SKM-1 treated with dmso at 0.1 percent for 144 hours (cell line): ENCODE data around the gene MPI.

Experiments used
- DNase-seq: peaks from one replicate; lab custom pipeline; 2025; ENCODE audit not compliant: unreplicated experiment; lab: John Stamatoyannopoulos, UW

MPI gene, protein sequence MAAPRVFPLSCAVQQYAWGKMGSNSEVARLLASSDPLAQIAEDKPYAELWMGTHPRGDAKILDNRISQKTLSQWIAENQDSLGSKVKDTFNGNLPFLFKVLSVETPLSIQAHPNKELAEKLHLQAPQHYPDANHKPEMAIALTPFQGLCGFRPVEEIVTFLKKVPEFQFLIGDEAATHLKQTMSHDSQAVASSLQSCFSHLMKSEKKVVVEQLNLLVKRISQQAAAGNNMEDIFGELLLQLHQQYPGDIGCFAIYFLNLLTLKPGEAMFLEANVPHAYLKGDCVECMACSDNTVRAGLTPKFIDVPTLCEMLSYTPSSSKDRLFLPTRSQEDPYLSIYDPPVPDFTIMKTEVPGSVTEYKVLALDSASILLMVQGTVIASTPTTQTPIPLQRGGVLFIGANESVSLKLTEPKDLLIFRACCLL

DNA sequence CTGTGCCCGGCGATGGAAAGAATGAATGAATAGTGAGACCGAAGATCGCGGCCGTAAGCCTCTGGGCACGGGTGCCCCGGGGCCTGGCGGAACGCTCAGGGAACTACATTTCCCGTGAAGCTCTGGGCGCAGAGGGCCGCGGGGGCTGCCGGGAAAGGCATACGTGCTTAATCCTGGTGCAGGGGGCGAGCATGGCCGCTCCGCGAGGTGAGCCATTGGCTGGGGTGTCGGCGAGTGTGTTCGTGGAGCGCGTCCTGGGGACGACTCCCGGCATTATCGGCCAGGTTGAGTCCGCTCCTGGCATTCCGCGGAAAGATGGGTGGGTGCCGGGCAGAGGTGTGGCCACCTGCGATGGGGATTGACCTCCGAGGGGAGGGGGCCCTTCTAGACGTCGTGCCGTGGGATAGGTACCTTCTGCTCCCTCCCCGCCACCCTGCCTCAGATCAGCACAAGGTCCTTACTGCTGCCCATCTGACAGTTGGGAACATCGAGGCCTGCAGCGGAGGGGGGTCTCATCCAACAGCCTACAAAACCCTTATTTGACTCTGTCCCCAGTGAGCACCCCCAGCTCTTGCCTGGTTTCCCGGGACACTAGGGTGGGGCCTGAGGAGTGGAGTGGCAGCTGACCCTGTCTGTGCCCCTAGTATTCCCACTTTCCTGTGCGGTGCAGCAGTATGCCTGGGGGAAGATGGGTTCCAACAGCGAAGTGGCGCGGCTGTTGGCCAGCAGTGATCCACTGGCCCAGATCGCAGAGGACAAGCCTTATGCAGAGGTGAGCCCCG, at the start of gene MPI:
Gene MPI (plus strand): TSS at position 160 of the 782 bp plus-strand sequence. CDS start 32 bp downstream, at position 192.
- DNase-seq: peak; percentile 79

DNA sequence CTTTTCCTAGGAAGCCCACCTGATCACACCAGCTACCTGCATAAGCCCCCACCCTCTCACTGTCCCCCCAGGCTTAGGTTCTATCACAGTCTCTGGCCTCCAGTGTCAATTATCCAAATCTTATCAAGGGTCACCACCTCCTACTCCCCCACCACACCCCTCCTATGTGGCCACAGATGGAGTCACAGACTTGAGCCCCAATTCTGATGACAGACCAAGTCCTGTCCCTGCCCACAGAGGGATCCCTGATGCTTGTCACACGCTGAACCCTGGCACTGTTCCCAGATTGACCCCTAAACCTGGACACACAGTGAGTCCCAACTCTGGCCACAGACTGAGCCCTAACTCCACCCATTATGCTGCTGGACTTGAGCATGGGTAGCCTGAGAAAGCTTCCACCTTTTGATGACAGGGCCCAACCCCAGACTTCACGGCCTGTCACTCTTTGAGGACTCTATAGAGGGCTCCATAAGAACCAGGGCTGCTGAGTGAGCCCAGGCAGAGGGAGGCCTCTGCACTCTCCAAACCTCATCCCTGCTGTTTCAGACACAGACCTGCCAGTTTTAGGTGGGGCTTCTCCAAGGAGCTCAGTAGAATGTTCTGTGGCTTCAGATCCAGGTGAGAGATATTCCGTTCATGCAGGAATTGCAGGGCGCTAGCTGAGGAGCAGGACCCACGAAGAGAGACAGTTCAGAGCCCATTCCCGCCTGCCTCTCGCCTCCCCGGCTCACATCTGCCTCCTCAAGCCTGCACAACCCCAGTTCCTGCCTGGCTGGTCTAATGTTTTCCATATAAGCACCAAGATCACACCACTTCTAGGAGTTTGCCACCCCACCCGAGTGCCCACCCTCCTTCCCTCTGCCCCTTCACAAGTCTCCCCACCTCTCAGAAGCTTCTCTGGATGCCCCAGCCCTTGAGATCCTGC, 48.7 kb upstream of the MPI start:
- DNase-seq: no peak

DNA sequence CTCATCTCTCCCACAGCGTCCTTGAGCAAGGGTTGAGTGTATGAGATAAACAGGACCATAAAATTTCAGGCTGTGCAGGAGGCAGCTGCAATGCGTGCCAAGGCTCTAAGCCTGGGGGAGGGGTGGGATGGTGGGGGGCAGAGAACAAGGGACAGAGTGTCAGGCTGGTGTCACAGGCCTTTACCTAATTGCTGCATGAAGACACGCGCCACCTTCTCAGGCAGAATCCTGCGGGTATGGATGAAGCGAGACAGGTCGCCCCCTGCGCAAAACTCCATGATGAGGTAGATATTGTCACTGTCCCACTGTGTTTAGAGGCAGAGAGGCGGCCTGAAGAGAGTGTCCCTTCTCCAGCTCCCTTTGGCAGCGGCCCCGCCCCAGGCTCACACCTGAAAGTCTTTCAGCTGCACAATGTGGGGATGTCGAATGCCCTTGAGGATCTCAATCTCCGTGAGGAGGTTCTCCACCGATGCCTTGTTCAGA, 47.9 kb upstream of the MPI start:
- no peak for DNase-seq

DNA sequence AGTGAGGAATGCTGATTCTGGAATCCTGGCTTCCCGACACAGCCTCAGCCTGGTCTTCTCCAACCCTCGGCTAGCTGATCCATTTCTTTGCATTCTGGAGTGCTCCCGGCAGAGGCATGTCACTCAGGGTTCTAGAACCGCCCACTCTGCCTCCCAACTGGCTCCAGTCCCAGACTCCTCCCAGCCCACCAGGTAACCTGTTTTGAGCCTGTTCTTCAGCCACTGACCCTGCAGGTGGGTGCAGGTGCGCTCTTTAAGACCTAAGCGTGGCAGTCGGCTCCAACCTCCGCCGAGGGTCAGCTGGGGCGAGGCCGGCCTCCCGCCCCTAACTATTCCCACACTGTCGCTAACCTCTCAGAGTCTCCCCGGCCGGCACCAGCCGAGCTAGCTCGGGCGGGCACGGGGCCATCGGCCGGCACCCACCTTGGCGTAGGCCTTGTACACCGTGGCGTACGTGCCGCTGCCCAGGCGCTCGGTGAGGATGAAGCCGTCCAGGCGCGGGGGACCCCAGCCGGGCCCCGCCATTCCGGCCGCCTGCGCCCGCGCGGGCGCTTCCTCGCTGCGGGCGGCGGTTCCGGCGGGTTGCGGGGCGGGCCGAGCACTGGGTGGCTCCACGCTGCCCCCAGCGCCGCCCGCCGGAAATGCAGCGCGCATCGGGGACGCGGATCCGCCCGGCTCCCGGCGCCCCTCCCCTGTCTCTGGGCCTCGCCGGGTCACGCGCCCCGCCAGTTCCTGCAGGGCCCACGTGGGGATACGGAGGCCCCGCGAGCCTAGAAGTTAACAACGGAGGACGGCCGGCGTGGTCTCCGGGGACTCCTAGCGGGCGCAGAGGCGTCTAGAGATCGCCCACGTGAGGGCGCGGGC, 47.0 kb upstream of the MPI start, which contains the start of gene ULK3:
Gene ULK3 (minus strand): TSS at position 576 of the 864 bp plus-strand sequence. CDS start 51 bp downstream, at position 525.
- DNase-seq: peak; percentile 87

DNA sequence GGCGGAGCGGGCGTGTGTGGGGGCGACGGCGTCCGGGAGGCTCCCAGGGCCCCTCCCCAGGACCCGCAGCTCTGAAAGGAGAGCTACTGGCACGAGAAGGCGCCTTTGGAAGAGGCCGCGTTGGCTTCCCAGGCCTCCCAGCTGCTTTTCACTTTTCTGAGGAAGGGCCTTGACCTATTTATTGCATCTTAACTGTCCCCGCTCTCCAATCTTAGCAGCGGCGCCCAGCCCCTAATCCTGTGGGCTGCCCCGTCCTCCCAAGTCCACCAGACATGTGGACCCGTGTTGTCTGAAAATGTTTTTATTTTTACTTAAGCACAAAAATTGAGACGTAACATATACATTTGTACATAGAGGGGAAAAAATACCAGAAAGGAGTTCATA, 46.4 kb upstream of the MPI start:
- DNase-seq: no peak

DNA sequence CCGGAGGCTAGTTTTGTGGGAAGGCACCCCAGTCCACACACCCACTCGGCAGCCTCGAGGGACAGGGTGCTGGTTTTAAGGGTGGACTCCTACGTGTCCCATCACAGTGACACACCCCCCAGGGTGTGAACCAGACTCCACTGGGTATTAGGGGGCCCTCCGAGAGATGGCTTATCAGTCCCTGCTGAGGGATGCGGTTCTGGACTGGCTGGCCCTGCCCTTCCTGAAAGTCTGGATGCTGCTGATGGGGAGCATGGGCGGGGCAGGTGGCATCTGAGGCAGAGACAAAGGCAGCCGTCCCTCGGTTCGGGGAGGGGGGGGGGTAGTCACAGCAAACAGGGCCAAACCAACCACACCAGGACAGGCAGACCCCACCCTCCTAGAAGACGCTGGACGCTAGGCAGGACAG, 45.9 kb upstream of the MPI start:
- DNase-seq: no peak

DNA sequence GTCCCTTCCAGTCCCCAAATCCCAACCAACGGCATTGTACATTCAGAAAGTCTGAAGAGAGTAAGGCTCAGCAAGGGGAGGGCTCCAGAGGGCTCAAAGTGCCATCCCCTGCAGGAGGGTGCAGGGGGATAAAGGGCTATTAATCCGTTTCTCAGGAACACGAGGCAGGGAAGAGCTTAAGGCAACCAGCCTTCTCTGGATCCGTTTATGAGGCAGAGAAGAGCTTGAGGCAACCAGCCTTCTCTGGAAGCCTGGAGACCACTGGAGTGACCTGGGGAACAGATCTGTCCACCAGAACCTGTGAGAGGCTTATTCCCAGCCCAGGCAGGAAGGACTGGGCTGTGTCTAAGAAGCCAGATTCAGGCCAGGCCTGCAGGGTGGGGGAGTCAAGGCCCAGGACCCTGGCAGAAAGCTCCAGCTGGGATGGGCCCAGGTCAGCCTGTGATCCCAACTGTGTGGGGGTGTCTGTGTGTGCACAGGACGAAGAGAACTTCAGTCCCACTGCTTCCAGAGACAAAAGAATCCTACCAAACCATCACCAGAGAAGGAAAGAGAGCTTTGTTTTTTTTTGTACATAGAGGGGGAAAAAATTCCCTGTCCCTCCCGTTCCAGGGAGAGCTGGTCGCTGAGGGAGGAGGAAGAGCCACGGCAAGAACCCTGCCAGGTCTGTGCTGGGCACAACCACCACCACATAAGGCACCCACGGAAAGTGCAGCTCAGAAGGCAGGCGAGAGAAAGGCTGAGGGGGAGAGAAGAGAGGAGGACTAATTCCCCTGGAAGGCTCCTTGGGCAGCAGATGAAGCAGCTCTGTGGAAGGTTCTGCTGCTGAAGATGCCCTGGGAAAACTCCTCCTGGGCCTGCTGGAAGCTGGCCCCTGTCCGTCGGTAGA, 45.3 kb upstream of the MPI start:
- DNase-seq: no peak

DNA sequence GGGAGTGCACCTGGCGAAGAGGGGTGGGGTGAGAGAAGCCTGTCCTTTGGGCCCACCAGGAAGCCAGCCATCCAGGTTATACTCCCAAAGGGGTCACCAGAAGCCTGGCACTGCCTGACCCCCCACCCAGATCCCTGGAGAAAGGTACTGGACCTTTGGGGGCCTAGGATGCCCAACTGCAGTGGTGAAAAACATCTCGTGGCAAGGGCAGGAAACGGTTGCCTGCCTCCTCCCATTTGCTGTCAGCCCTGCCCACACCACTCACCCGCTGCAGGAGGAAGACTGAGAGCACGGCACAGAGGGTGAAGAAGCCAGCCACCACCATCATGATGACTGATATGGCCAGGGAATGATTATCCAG, 44.7 kb upstream of the MPI start:
- DNase-seq: no peak

DNA sequence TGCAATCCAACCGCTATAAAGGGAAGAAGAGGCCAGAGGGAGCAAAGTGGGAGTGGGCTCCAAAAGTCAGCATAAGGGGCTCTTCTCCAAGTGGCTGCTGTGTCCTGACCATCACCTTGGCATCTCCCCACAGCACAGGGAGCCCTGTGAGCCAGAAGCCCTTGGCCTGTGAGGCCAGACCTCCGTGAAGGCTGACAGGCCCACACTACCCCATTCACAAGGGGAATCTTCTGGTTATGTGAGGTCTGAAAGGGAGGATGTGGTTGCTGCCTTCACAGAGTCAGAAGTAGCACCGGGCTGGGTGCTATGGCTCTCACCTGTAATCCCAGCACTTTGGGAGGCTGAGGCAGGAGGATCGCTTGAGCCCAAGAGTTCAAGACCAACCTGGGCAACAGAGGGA, 44.3 kb upstream of the MPI start:
- DNase-seq: no peak

DNA sequence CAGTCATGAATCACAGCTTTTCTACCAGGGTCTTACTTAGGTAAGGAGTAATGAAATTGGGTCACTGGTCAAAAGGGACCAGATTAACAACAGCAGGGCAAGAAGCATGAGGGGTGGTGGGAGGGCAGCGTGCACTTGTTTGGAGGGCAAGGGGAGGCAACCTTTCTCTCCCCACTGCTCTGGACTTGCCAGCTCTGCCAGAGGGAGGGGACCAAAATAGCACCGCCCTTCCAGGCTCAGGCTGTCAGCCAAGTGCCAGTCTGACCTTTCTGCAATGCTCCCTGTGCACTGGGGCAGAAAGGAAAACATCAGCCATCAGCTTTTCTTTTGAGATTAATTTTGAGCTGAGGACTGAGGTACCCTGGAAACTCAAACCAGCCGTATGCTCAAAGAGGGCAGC, 42.4 kb upstream of the MPI start:
- DNase-seq: no peak

DNA sequence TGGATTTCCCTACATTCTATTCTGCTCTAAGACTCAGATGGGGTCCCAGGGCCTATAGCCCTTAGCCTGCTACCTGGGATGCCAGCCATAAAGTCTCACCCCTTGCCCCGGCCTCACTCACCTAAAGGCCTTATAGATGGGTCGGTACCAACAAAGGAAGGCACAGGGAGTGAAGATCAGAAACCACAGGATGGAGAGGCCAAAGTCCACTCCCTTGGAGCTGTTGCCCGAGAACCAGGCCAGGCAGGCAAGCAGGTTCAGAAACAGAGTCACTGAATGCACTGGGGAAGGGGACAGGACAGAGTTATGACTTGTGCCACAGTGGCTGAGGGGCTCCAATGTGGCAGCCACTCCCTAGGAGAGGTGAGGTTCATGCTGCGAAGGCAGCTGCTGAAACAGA, 39.4 kb upstream of the MPI start:
- no peak for DNase-seq

DNA sequence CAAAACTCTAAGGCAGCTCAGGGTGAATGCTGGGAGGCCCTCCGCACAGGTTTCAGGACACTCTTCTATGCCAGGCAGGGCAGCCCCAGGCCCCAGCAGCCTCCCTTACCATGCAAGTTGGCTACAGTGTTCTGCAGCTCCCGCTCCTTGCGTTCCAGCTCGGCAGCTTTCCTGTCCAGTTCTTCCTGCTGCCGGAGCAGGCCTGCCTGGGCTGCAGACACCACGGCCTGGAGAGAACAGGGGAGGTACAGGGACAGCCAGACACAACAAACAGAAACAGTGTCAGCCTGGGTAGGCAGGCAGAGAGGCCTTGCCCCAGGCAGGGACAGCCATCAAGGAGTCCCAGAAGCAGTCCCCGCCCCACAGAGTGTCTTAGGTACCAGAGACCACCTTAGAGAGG, 37.9 kb upstream of the MPI start:
- DNase-seq: no peak

DNA sequence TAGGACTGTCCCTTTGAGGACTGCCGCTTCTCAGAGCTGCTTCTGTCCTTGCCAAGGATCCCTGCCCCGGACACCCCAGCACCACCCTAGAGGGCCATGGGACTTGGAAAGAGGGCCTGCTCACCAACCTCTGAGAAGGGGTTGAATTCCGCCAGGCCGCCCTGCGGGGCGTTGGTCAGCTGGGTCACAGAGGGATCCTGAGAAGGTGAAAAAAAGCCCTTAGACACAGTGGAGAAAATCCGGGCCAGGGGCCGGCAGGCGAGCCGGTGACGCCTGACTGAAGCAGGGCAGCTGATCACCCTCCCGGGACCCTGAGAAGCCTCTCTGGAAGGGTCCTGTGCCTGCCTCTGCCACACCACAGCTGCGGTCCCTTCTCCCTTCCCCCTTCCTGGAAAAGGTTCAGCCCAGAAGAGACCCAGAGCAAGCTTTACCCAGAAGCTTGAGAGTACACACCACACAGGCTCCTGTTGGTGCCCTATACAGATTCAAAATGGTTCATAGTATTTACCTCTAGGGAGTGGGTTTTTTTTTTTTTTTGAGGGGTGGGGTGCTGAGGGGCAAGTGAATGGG, 35.3 kb upstream of the MPI start:
- no peak for DNase-seq

DNA sequence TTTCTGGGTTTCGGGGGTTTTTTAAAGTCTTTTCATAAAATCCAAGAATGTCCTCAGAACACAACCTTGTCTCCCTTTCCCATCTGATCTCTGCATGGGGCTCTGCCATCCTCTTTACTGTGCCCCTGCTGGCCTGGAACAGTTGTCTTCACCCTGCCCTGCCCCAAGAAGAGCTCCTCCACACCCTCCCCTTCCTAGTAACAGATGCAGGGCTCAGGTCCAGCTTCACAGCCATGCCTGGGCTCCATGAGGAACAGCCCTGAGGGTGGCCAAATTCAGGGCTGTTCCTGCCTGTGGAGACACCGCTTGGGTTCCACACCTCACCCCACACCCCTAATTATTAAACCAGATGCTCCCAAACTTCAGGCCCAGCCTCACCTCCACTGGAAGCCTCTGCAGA, 34.0 kb upstream of the MPI start:
- no peak for DNase-seq

DNA sequence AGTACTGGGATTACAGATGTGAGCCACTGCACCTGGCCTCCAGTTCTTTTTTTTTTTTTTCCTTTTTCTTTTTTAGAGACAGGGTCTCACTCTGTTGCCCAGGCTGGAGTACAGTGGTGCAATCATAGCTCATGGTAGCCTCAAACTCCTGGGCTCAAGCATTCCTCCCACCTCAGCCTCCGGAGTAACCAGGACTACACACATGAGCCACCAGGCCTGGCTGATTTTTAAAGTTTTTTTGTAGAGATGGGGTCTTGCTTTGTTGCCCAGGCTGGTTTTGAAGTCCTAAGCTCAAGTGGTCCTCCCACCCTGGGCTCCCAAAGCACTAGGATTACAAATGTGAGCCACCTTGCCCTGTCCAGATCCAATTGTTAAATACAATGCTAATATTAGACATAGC, 33.3 kb upstream of the MPI start:
- no peak for DNase-seq

DNA sequence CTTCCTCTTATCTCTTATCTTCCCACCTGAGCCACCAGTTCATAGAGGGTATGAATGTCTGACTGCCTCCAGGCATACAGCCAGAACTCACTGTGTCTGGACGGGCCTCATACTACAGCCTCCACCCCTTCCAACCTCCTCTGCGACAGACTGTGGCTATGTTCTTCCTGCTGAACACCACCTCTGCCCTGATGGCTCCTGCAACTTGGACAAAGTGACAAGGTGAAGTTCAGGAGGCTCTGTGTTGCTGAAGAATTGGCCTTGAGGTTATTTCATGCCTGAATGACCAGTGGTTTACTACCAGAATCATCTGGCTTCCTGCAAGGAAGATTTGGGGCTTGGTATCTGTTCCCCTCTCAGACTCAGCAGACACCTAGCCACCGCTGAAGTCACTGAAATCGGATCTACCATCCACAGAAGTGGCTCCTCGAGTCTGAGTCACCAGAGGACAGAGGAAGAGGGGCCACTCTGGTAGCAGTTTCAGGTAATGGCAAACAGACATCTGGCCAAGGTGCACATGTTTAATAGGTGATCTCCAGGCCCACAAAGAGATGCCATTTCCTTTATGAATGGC, 32.7 kb upstream of the MPI start:
- no peak for DNase-seq

DNA sequence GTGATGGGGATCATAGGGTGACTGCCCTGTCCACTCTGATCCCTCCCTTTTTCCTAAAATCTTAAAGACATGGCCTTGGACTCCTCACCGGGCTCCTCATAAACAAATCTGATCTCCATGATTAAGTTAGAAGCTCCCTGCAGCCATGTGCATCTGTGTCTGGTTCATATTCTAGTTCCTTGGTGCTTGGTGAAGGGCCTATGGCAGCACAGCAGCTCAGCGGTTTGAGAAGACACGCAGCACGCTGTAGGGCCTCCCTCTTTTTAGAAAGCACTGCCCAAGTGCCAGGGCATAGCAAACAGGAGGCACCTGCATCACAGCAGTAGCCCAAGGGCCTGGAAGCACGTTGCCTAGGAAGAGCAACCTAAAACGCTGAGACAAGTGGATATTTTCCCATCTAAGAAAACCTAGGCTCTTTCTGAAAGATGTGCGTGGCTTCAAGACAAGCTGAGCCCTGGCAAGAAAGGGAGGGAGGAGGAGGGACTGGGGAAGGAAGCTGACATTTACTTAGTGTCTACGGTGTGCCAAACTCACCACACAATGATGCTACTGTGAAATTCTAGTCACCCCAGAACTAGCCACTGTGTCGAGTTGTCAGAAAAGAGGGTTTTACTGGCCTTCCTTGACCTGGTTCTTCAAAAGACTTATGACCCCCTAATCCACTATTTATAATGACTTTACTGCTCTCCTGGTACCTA, 32.0 kb upstream of the MPI start:
- no peak for DNase-seq

DNA sequence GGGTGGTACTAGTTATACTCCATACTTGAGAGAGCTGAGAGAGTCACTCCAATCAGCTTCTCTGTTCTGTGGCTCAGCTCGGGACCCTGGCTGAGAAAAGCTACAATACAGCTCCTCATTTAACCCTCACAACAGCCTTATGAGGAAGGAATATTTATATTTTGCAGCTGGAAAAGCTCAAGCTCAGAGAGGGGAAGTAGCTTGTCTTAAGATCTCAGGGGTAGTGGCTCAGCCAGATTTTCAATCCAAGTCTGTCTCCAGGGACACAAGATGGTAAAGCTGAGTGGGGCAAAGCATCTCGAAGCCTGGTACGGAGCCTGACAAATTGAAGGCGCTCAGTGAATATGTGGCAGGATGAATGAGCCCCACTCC, 31.5 kb upstream of the MPI start:
- no peak for DNase-seq
